Measurements from ENCODE around the gene HOXD3. TPM values are rescaled to one million over a fixed set of nuclear protein-coding genes. Genes with fewer than 3 reads are reported as not detected.

HOXD3 gene
- not detected in 2 replicates for total RNA-seq

DNA sequence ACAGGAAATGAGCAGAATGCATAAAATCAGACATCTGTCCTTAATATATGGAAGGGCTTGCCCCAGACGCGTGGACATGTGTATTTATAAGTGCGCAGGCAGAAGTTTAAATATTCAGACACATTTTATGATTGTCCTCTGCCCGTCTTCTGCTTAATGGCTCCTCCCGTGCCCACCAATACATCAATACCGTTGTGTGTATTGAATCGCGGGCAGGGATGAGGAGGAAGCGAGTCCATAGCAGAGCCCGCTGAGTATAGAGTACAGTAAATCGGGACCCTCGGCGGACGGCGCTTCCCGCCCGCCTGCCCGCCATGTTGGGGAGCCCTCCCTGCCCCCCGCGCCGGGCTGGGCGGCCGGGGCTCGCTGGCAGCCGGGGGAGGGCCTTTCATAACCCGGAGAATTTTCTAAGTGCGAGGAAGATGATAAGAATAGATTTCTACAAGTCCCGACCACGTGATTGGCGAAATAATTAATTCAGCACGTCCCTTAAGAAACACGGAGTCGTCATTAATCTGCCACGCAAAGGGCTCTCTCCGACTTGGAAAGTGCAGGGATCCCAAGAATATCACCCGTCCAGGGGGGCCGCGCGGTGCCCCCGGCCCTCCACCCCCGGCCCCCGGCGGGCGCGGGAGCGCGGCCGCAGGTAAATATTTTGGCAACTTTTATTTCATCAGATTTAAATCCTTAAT is at the start of gene HOXD3:
Gene HOXD3 (plus strand): TSS at position 501 of the 692 bp plus-strand sequence. CDS start 11,808 bp downstream, outside the sequence.
- intact Hi-C loops (cut with micrococcal nuclease), result loop anchor here (2.0 to 10.0 kb wide), 4 partner anchors 16 to 1822 kb away; partner anchors contain the start of gene SP9

DNA sequence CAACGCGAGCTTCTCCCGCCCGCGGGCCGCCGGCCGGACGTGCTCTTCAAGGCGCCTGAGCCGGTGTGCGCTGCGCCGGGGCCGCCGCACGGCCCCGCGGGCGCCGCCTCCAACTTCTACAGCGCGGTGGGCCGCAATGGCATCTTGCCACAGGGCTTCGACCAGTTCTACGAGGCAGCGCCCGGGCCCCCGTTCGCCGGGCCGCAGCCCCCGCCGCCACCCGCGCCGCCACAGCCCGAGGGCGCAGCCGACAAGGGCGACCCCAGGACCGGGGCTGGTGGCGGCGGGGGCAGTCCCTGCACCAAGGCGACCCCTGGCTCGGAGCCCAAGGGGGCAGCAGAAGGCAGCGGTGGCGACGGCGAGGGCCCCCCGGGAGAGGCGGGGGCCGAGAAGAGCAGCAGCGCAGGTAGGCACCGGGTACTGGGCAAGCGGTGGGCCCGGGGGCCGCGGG is 49.4 kb upstream of the HOXD3 start:
- intact Hi-C loops (cut with micrococcal nuclease), result no loop called here

DNA sequence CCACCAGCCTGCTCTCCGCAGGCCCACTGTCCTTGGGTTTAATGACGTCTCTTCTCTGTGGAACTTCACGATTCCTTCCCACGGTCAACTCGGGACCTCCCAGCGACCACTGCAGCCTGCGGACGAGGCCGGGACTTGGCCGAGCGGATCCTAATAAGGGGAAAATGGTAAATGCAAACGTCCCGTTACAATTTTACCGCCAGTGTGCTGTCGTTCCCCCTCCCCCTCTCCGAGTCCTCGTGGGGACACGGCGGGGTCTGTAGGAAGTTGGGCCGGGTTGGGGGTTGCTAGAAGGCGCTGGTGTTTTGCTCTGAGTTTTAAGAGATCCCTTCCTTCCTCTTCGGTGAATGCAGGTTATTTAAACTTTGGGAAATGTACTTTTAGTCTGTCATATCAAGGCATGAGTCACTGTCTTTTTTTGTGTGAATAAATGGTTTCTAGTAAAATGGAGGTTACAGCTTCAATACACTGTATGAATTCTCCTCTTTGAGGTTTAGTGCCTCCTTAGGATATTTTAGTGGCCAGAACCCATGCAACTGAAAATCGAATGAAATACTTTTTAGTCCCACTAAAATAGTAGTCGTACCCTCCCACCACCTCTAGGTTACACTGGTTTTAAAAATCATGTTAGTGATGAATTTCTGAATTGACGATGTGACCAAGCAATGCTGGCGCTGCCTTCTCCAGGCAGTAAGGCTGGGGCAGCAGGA is 47.8 kb upstream of the HOXD3 start:
- intact Hi-C loops (cut with micrococcal nuclease), result loop anchor here (1.0 kb wide), 2 partner anchors 10 to 52 kb away; no protein-coding TSS in a partner anchor

DNA sequence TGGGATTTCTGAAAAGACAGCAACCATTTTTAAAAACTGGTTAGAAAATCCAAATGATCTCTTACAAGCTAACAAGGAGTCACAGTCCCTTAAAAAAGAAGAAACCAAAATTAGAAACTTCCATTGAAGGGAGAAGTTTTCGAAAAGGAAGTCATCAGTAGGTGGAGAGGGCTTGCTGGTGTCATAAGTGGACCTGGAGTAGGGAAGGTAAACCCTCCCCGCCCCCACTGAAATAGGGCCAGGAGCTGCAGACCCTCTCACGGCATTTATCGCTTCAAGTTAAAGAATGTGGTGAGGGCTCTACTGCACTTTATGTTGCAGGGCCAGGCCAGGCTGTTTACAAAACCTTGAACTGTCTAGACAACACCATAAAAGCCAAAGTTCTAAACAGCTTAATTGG is 47.2 kb upstream of the HOXD3 start:
- intact Hi-C loops (cut with micrococcal nuclease), result loop anchor here (1.0 to 2.0 kb wide), 4 partner anchors 9 to 51 kb away; no protein-coding TSS in a partner anchor

DNA sequence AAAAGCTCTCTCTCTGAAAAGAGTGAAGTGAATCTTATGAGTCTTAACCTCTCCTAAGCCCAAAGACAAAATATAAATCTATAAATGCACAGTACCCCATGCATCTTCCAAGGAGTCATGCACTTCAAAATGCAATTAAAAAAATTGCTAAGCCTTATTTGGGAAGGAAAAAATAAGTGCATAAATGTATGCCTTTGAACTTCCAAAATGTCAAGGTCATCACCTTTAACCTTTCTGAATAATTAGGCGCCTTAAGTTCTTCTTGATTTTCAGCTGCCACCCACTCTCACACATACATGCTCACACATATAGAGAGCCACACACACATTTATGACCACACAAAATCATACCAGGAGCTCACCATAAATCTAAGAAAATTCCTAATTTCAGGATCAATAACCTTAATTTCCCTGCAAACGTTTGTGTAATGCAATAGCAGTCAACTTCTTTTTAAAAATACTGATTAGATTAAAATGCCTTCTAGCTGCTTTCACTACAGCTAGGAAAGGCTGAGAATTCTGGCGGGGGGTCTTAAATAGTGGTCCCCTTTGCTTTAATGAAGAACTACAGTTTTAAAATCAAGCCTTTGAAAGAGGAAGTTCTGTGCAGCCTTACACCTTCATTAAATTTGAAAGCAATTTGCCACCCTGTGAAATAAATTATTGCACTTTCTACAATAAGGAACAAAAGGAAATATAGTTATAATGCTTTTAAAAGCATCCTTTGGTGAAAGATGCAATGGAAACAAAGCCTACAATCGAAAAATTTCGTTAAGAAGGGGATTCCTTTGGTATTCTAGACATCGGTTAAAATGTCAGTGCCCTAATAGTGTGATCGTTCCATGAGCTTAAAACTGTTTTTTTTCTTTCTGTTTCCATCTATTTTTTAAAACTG is 46.4 kb upstream of the HOXD3 start:
- intact Hi-C loops (cut with micrococcal nuclease), result loop anchor here (2.0 kb wide), 2 partner anchors 22 to 32 kb away; no protein-coding TSS in a partner anchor

DNA sequence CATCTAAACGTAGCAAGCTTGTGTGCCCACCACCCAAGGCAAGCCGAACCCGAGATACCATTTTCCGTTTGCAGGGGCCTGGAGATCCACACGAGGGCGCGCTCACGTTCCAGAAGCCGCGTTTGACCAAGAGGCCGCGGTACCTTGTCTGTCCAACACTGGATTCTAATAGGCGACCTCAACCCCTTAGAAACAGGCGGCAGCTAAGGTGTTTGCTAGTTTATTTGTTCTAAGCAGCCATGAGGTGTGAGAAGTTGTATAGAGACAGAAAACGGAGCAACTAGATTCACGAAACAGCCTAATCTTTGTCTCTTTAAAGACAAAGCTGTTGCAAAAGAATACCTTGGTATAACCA is 45.8 kb upstream of the HOXD3 start:
- intact Hi-C loops (cut with micrococcal nuclease), result loop anchor here (2.0 kb wide), 2 partner anchors 22 to 32 kb away; no protein-coding TSS in a partner anchor

DNA sequence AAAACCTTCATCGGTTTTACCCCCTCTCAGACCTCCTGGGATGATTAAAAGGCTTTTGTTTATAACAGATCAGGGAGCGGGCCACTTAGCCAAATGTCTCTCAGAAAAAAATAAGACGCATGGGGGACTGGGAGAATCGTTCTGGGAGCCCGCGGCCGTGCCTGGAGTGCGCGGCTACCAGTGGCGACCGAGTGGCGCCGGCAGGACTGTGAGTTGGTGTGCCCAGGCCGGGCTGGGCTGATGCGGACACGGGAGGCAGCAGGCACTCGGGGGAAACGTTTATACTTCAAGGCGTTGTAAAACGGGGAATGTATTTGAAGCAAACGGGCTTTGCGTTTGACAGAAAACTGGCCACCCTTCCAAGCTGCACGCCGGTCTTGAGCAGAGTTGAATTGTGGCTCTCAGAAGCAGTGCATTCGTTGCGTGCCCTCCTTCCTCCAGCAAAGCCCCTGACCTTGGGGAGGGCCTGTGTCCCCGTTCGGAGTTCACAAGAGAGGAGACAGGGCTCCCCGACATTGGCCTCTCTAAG is 45.2 kb upstream of the HOXD3 start:
- intact Hi-C loops (cut with micrococcal nuclease), result loop anchor here (2.0 kb wide), 2 partner anchors 21 to 33 kb away; no protein-coding TSS in a partner anchor

DNA sequence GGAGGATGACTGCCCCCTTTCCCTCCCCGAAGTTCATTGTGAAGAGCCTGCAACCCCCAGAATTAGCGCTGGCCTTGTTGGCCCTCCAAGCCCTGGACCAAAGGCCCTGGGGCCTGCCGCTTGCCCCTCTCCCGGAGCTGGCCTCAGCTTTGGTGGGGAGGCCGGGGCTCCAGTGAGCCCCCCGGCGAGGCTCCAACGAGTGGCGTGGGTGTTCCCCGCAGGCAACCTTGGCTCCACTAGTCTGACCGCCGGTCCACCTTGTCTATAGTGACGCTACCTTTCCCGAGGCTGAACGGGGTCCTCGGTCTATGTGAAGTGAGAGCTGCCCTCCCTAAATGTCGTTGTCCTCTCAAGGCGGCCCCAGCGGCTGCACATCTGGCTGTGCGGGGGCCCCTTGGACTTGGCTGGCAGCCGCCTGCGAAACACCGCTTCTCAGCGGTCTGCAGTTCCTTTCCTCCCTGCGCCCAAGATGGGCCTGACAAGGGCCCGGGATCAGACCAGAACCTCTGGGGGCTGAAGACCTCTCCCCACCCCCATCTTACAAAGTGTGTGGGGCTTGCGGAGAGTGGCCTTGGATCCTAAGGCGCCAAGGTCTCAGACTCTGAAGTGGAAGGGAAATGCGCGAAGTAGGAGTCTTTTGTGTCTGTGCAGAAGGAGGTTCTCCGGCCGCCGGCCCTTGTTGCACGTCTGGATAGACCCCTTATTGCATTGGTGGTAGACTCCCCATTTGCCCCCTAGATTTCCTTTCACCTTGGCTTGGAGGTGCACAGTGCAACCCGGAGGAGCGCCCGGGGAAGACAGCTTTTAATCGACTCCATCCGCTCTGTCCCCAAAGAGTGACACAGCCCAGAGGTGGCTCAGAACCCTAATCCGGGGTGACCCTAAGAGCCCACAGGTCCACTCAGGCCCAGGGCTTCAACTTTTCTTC is 44.5 kb upstream of the HOXD3 start:
- intact Hi-C loops (cut with micrococcal nuclease), result no loop called here

DNA sequence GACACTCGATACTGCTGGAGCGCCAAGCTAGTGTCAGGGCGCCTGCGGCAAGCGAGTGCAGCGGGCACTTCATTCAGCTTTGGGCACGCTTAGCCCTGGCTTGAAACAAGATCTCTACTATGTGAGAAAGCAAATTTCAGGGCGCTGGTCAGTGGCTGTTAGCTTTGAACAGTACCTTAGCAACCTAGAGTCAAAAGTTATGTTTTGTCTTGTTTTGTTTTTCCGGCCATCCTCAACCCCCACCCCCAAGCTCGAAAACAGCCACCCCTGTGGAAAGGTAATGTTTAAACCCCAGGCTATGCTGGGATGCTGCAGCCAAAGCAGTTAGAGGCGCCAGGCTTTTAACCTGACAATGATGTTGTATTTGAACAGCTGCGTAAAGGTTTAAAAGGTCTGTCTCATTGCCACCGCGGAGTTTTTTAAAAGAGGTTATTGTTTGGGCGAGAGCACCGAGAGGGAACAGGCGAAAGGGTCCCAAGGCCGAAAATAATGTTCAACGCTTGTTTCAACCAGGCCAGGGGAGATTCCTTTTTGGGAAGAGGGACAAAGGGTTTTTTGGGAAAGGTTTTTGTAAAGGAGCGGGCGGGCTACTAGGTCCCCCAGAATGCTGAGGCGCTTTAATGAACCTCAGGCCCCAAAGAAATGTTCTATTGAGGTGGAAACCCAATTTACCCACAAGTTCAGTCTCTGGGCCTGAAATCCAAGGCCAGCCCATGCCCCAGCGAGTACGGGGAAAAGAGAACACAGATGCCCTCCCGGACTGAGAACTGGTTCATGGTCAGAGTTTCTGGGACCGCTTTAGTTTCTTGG is 42.8 kb upstream of the HOXD3 start:
- intact Hi-C loops (cut with micrococcal nuclease), result no loop called here

DNA sequence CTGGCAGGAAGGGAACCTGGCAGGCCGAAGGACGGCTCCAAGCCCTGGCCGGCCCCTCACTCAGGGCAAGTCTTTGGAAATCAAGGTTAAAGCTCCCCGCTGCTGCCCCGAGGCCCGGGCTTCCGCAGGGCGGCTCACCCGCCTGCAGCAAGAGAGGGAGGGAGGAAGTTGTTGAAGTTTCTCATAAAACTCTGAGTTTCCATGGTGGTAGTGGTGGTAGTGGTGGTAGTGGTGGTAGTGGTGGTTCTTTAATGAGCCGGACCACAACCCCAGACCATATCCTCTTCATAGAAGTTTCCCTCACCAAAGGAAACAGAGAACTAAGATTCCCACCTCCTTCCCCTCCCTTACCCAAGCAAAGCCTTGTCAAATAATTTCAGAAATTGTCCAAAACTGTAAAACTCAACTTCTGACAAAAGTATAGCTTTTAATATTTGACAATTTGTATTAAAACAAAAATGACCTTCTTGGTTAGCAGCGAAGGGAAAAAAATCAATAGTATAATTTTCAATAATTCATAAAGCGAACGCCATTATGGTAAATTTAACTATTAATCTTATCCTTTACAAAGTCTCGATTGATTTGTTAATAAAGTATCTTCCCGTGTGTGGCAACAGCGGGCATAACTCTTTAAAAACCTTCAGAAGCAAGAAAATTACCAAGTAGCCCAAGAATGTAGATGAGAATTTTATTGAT is 42.0 kb upstream of the HOXD3 start:
- intact Hi-C loops (cut with micrococcal nuclease), result no loop called here

DNA sequence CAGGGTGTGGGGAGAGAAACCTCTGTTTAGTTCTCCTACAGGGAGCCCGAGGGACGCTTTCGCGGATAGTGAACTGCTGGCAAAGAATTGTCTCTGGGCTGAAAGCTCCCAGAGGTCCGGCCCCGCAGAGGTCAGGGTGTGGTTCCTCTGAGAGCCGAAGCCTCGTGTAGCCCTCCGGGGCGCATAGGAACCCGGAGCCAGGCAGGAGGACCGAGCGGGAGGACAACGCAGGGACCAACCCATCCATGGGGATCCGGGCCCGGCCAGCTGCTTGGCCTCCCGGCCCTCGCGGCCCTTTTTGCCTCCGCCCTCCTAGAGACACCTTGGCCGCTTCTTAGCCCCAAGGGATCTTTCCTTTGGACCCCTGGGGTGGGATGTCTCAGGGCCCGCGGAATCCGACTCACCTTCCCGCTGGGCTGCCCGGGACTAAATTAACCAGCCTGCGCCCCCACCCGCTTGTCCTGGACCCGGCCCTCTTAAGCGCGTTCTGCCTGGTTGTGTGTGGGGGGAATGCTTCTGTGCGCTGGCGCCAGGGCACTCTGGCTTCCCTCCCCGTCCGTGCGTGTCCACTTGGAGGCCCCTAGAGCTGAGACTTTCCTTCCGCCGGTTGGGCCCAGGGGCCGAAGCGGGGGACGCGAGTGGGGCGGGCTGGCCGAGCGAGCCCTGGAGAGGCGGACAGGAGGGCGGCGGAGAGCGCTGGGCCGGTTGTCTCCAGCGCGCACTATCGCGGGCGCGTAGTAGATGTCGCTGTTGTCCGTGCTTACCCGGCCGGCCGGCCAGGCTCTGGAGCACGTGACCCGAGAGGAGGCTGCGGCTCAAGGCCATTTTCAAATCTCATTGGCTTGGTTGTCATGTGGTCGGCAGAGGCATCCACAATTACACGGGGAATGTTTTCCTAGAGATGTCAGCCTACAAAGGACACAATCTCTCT is 41.0 kb upstream of the HOXD3 start, which contains the start of gene HOXD10:
Gene HOXD10 (plus strand): TSS at position 896 of the 931 bp plus-strand sequence. CDS start 56 bp downstream, outside the sequence.
- intact Hi-C loops (cut with micrococcal nuclease), result no loop called here

DNA sequence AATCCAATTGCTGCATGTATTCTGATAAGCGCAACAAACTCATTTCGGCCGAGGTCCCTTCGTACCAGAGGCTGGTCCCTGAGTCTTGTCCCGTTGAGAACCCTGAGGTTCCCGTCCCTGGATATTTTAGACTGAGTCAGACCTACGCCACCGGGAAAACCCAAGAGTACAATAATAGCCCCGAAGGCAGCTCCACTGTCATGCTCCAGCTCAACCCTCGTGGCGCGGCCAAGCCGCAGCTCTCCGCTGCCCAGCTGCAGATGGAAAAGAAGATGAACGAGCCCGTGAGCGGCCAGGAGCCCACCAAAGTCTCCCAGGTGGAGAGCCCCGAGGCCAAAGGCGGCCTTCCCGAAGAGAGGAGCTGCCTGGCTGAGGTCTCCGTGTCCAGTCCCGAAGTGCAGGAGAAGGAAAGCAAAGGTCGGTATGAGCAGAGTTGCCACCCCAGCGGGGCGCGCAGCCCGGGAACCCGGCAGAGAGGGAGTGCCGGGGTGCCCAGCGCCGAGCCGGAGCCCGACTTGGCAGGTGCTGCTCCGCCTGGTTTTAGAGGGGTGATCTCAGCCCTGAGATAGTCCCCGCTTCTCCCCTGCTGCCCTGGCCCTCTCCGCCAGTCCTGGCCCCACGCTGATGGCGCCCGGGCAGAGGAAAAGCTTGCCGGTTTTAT is 39.8 kb upstream of the HOXD3 start:
- intact Hi-C loops (cut with micrococcal nuclease), result no loop called here

DNA sequence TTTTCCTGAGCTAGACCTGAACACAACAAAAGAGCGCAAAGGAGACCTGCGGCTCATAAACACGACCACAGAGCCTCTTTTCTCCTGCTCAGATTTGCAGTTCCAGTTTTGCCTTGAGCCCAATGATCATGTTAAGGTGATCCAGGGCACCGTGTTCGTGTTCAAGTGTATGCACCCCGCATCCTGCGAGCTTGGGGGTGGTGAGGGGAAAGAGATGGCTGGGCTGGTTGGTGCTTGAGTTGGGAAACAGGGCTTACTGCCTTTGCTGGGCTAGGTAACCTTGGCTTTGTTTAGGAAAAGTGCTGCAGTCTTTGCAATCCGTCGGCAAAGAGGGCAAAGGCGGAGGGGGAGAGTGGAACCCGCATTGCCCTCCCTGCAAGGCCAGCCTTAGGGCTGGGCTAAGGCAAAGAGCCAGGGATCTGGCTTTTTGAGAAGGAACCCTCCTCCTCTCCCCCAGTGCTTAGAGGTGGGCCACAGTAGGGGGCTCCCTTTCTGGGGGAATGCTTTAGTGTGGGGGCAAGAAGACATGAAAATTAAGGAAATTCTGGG is 39.2 kb upstream of the HOXD3 start:
- intact Hi-C loops (cut with micrococcal nuclease), result no loop called here

DNA sequence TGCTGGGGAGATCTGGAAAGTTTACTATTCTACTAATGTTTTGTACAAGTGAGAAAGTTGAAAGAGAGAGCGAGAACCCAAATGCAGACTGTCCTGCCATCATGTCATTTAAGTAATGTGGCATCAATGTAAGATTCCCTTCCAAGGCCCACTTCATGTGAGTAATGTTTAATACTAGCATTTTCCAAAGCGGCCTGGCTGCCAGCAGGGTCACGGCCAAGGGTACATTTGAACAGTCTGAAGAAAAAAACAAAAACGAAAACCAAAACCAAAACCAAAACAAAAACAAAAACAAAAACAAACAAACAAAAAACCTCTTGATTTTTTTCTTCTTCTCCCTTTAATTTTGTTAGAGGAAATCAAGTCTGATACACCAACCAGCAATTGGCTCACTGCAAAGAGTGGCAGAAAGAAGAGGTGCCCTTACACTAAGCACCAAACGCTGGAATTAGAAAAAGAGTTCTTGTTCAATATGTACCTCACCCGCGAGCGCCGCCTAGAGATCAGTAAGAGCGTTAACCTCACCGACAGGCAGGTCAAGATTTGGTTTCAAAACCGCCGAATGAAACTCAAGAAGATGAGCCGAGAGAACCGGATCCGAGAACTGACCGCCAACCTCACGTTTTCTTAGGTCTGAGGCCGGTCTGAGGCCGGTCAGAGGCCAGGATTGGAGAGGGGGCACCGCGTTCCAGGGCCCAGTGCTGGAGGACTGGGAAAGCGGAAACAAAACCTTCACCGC is 38.3 kb upstream of the HOXD3 start:
- intact Hi-C loops (cut with micrococcal nuclease), result loop anchor here (1.0 kb wide), 1 partner anchor 9 kb away; no protein-coding TSS in a partner anchor

DNA sequence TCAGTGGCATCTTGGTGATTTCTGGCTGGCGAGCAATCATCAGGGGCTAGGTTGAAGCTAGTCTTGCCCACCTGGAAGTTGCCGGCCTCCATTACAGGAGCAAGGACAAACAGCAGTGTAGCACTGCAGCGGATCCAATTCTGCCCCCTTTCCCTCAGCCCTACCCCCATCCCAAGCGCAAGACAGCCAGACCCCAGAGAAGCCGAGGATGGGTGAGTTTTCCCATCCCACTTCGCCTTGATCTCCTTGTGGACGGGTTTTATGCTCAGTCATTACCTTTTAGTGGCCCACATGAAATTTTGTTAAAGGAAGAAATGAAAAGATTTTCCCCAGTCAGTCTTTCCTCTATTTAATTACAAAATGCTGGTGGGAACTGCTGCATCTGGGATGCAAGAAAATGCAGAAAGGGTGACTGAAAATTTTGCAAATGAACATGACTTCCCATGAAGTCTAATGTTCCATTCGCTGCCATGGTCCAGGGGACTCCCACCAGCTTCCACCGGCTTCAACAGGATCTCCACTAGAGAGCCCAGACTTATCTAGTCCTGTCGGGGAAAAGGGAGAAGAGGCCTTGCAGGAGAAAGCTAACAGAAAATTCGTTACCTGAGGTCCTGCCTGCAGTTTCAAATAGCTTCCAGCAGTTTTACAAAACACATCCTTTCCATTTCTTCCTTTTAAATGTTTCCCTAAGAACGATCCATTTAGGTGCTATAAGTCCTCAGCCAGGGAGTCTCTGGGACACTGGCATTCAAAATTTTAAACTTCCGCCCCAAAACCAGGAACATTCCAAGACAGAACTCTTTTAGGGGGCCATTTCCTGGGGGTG is 36.5 kb upstream of the HOXD3 start:
- intact Hi-C loops (cut with micrococcal nuclease), result loop anchor here (1.0 kb wide), 1 partner anchor 12 kb away; no protein-coding TSS in a partner anchor
